ENCODE results near the gene ATP7A.
"Not testable (repeated sequence)": the region's sequence is repeated elsewhere in the genome, so short reads cannot be mapped to it uniquely, and the experiment has no call there.

ATP7A gene

GRCh38 chrX:77910108-77910840, at the start of gene ATP7A:
Gene ATP7A (plus strand): TSS chrX:77910693. CDS start chrX:77971642, 60,949 bp downstream.
- peak; percentile 90 for DNase-seq

DNA sequence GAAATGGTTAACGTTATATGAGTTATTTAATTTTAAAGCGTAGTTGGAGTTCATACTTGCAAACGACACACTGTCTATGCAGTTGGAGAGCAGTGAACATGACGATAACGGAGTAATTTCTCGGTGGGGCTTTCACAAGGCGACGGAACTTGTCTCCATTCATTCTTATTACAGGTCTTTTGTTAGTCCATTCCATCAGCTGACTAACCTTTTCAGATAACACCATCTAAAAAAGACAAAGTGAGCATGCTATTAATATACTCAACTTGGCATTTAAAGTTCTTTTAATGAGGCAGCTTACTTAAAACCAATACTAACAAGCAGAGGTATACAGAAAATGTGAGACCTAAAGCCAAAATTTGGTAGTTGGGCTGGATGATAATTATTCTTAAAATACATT, 35.1 kb upstream of the ATP7A start:
- no peak for DNase-seq

DNA sequence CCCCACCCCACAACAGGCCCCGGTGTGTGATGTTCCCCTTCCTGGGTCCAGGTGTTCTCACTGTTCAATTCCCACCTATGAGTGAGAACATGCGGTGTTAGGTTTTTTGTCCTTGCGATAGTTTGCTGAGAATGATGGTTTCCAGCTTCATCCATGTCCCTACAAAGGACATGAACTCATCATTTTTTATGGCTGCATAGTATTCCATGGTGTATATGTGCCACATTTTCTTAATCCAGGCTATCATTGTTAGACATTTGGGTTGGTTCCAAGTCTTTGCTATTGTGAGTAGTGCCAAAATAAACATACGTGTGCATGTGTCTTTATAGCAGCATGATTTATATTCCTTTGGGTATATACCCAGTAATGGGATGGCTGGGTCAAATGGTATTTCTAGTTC, 29.1 kb upstream of the ATP7A start:
- not testable (repeated sequence) for DNase-seq

GRCh38 chrX:77892887-77893286, 17.6 kb upstream of the ATP7A start:
- DNase-seq = no peak

DNA sequence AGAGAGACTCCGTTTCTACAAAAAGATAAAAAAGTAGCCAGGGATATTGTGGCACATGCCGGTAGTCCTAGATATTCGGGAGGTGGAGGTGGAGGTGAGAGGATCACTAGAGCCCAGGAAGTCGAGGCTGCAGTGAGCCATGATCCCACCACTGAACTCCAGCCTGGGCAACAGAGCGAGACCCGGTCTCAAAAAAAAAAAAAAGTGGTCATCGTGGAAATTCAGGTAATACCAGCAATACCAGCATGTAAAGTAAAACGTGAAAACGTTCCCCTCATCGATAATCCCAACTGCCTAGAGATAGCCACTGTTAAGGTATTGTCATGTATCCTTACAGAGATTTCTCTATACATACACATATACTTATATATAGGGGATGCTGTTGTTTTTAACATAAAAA, 16.8 kb upstream of the ATP7A start:
- DNase-seq = no peak

GRCh38 chrX:77894921-77895886, 15.3 kb upstream of the ATP7A start, which contains the start of gene MAGT1:
Gene MAGT1 (minus strand): TSS chrX:77895435. CDS start chrX:77895410, 25 bp downstream.
- peak; percentile 93 for DNase-seq

DNA sequence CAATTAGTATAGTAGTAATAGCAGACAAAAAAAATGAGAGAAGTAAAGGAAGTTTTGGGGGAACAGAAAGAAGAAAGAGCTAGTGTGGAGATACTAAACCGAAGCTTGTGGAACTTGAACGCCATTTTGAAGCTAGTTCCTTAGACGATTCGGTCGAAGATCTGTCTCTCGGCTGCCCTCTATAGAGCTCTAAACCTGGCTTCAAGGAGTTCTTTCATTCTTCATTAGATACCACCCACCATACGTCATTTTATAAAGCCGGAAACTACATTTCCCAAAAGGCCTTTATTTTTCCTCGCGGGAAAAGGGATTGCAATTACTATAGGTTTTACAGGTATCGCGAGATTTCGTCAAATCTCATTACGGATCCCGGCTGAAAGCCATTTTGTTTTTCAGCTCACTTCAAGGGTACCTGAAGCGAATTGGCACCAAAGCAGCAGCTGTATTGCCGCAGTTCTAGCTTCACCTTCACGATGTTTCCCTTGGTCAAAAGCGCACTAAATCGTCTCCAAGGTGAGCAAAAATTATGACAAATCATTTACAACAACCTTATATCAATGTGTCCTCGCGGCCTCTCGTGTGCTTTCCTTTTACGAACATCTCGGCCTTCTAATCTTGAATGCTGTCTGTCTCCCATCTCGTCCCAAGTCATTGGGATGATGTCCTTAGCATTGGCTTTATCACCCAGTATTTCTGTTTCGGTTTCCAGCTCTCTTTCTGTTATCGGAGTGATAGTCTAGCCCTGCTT, 11.2 kb upstream of the ATP7A start, which contains the start of gene COX7B:
COX7B (plus strand) TSS at position 388 of the 748 bp plus-strand sequence; CDS start at position 474, 86 bp downstream.
- DNase-seq = peak; percentile 93

- no peak for DNase-seq
Measured at GRCh38 chrX:77900688-77901087, 9.8 kb upstream of the ATP7A start.

- DNase-seq = no peak
Measured at GRCh38 chrX:77901506-77901905, 9.0 kb upstream of the ATP7A start.

DNA sequence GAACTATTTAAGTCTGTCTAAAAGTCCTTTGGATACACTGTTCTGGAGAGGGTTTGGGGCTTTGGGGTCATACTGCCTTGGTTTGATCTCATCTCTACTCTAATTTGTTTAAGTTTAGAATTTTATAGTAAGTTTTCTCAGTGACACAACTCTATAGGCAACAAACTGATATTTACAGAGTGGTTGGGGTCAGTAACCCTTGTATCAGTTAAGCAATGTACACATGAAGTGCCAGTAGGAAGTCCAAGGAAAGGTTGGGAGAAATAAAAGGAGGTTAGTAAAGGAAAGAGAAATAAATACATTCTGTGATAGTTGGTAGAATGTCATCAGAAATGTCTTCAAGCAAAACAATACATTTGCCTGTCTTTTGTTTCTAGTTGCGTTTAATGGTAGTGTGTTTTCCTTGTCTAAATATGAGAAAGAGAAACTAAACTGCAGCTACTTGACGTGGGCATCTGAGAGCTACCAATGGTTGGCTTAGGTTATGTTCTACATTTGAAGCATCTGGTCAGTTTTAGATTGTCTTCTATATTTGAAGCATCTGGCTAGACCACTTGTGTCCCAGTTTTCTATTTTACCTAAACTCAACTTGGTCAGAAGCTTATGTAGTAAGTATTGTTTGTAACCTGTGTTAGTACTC, 6.9 kb downstream of the ATP7A start:
- DNase-seq = peak; percentile 5

DNA sequence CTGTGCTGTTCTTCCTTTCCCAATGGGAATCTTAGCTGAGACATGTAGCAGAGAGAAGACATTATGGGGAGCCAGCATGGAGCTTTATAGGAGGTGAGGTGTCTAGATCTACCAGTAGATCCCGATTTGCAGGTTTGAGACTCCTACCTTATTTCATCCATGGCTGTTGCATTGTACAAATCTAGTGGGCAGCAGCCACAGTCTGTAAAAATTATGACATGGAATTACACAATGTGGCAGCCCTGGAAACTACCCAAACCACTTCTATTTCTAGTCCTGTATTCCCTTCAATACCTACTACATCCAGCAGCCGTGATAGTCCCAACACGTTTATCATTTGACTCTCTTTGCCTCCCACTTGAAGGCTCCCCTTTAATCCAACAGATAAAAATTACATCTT, 8.1 kb downstream of the ATP7A start:
- no peak for DNase-seq

DNA sequence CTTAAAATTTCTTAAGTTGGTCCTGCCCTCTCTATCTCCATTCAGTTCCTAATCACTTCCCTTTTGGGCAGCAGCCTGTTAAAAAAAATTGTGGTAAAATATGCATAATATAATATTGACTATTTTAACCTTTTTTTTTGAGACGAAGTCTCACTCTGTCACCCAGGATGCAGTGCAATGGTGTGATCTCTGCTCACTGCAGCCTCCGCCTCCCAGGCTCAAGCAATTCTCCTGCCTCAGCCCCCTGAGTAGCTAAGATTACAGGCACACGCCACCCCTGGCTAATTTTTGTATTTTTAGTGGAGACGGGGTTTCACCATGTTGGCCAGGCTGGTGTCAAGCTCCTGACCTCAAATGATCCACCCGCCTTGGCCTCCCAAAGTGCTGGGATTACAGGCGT, 8.9 kb downstream of the ATP7A start:
- not testable (repeated sequence) for DNase-seq

- no peak for DNase-seq
Measured at GRCh38 chrX:77922787-77923186, 12.3 kb downstream of the ATP7A start.

- DNase-seq = no peak
Measured at GRCh38 chrX:77924320-77924859, 13.9 kb downstream of the ATP7A start.

DNA sequence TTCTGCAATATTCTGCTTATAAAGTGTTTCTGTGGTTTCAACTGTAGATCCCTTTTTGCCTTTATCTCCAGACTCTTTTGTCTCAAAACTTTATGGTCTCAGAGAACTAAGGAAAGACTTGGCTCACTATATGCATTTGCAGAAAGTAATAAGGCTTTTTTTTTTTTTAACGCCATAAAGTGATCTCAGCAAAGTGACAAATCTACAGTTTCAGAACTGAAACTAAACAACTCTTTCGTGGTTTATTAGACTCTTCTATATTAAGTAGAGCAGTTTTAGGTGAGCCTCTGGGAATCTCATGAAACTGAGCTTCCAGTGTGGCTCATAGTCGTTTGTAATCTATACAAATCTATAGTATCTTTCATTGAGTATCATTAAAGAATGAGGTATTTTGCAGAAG, 15.3 kb downstream of the ATP7A start:
- DNase-seq = no peak

GRCh38 chrX:77930581-77930980, 20.1 kb downstream of the ATP7A start:
- no peak for DNase-seq

DNA sequence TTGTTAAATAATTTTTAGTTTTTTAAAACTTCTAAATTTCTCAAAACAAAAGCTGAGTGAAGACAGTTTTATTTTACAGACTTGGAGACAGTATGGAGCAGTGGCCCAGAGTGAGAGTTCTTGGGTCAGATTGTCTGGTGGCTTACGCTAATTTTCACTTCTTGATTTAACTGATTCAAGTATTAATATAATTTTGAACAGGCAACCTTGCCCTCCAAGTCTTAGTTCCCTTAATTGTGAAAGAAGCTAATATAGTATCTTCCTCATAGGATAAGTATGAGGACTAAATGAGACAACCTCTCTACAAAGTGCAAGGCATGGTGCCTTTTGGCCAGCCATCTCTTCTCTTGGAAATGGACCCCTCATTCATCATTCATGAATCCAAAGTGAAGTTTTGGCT, 25.4 kb downstream of the ATP7A start:
- DNase-seq = no peak

DNA sequence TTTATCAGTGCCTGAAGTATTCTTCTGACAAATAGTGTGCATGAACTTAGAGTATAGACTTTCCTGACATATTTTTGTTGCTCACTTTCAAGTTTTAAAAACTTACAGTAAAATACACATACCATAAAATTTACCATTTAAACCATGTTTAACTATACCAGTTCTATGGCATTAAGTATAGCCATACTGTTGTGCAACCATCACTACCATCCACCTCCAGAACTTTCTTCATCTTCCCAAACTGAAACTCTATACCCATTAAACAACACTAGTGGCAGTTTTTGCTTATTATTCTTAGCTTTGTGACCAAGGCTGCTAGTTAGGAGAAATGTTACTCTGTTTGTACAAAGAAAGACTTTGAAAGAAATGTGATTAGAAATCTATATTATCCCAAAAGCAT, 25.8 kb downstream of the ATP7A start:
- DNase-seq = no peak

DNA sequence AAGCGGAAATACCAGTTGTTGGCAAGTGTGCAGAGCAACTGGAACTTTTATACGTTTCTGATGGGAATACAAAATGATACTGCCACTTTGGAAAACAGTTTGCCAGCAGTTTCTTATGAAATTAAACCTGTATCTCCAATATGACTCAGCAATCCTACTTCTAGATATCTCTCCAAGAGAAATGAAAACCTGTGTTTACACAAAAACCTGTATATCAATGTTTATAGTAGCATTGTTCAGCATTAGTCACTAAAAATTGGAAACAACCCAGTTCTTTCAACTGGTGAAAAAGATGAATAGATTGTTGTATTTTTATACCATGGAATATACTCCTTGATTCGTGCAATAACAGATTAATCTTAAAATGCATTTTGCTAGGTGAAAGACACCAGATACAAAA, 26.8 kb downstream of the ATP7A start:
- DNase-seq = no peak

DNA sequence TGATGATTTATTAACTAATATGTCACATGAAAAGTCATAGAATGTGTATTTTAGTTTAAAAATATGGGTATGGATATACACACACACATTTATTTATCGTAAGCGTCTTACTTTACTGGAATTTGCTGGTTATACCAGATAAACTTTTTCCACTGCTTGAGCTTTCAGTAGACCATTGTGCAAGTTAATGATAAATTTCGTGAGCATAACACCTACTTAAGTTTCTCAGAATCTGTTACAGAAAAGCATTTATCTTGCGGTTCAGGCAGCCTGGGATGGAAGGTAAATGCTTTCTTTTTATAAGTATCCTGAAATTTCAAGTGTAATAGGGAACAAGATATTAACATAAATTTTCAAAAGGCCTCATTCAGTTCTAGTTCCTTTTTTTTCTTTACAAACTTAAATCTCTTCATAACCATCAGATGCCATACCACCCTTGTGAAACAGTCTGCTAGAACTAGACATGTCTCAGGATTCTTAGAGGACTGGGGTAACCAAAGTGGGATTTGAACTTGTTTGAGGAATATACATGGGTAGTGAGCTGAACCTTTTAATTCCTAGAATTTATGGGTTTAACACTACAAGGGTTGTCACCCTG, 27.7 kb downstream of the ATP7A start:
- no peak for DNase-seq

- DNase-seq = not testable (repeated sequence)
Measured at GRCh38 chrX:77945031-77945430, 34.5 kb downstream of the ATP7A start.
